GM19463 (cell line): Measurements from ENCODE around the gene PCGF3.

Experiments
- ATAC-seq: cut with Tn5 transposase; IDR thresholded peaks from one replicate; pipeline ENCODE4 v1.9.1; 2021; ENCODE audit warnings: mild to moderate bottlenecking, moderate library complexity; ENCODE audit not compliant: unreplicated experiment

Gene PCGF3, protein sequence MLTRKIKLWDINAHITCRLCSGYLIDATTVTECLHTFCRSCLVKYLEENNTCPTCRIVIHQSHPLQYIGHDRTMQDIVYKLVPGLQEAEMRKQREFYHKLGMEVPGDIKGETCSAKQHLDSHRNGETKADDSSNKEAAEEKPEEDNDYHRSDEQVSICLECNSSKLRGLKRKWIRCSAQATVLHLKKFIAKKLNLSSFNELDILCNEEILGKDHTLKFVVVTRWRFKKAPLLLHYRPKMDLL

DNA sequence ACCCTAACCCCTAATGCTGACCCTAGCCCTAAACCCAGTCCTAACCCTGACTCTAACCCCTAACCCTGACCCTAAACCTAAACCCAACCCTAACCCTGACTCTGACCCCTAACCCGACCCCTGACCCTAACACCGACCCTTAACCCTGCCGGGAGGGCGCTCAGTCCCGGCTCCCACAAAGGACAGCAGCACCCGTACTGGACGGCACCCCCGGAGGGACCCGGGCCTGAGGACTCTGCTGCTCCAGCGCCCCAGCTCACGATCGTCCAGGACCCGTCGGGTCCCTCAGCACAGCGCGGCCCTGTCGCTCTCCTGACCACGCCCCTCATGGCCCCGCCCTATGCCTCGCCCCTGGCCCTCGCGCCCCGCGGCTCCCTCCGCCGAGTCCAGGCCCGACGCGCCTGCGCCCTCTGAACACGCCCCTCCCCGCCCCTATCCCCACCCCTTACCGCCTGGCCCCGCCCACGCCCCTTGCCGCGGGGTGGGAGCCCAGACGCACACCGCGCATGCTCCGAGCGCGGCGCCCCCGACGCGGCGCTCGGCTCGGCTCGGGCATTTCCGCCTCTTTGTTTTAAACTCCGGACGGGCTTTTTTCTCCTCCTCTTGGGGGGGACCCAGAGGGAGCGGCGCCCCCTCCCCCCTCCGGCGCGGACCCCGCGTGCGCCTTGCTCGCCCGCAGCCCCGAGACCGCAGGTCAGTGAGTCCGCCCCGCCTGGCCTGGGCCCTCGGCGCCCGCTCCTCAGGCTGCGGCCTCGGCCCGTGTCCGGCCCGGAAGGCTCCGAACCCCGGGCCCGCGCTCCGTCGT is at the start of gene PCGF3:
PCGF3 (plus strand) TSS at position 555 of the 805 bp plus-strand sequence. CDS start 27,849 bp downstream, outside the sequence.
- ATAC-seq, result peak; percentile 93

DNA sequence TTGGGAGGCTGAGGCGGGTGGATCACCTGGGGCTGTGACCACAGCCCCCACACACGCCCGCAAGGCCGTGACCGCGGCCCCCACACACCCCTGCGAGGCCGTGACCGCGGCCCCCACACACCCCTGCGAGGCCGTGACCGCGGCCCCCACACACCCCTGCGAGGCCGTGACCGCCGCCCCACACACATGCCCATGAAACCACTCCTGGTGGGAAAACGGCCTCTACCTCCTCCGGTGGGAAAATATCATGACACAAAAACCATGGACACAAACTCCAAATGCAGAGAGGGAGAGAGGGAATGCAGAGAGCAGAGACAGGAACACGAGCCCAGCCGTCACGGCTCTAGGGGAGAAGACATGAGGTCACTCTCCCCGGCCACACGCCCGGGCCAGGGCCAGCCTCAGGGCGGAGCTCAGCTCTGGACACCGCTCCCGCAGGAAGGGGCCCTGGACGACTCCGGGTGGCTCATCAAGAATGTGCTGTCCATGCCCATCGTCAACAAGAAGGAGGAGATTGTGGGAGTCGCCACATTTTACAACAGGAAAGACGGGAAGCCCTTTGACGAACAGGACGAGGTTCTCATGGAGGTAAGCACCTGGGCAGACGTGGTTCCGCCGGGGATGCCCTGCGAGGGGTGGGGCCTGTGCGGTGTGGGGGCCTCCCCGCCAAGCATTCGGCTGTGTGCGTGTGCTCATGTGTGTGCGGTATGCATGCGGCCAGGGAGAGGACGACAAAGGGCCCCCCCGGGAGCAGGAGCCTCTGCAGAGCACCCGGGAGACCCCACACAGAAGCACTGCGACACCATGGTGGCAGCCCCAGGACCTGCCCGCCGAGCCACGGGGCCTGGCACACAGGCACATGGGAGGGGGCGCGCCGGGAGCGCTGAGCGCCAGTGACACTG is 48.9 kb upstream of the PCGF3 start:
- ATAC-seq, result no peak

DNA sequence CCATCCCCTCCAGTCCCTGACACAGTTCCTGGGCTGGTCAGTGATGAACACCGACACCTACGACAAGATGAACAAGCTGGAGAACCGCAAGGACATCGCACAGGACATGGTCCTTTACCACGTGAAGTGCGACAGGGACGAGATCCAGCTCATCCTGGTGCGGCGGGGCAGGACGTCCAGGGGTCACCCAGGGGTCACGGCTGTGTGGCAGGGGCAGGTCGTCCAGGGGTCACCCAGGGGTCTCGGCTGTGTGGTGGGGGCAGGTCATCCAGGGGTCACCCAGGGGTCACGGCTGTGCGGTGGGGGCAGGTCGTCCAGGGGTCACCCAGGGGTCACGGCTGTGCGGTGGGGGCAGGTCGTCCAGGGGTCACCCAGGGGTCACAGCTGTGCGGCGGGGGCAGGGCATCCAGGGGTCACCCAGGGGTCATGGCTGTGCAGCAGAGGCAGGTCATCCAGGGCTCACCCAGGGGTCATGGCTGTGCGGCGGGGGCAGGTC is 48.2 kb upstream of the PCGF3 start:
- ATAC-seq, result no peak

DNA sequence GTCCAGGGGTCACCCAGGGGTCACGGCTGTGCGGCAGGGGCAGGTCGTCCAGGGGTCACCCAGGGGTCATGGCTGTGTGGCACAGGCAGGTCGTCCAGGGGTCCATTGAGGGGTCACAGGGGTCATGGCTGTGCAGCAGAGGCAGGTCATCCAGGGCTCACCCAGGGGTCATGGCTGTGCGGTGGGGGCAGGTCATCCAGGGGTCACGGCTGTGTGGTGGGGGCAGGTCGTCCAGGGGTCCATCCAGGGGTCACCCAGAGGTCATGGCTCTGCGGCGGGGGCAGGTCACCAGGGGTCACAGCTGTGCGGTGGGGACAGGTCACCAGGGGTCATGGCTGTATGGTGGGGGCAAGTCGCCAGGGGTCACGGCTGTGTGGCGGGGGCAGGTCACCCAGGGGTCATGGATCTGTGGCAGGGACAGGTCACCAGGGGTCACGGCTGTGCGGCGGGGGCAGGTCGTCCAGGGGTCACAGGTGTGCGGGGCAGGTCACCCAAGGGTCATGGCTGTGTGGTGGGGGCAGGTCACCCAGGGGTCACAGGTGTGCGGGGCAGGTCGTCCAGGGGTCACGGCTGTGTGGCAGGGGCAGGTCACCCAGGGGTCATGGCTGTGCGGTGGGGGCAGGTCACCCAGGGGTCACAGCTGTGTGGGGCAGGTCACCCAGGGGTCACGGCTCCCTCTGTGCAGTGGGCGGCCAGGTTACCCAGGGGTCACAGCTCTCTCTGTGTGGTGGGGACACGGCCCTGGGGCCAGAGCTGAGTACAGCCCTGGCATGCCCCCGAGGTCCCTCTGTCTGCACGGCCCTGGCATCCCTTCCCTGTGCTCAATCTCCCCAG is 47.6 kb upstream of the PCGF3 start:
- no peak for ATAC-seq

DNA sequence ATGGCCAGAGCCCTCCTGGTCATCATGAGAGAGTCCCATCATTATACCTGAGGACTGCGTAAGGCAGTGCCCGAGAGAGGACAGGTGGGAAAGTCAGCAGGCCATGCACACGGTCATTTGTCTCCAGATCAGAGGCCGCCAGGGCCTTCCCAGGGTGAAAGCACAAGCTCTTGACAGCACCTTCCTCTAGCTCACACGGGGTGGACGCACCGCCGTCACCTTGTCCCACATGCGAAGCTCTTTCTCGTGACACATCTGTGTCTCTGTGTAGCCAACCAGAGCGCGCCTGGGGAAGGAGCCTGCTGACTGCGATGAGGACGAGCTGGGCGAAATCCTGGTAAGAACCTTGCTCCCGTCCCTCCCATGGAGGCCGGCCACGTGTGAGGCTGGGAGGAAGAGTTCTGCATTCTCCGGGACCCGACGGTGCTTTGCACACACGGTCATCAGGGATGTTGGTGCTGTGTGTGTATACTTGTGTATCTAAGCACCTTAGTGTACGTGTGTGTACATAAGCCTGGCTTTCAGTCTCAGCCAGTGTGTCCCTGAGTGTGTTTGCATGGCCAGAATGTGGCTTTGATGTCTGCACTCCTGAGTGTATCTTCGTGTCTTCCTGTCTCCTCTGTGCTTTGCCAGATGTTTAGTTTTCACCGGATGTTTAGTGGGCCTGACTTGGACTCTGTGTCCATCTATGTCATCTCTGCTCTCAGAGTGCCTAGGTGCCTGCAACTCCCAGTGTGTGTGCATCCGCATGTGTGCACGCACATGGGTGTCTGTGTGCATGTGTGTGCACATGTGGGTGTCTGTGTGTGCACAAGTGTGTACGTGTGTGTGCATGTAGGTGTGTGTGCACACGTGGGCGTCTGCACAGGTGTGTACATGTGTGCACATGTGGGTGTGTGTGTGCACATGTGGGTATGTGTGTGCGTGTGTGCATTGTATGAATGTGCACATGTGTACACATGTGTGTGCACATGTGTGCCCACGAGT is 46.7 kb upstream of the PCGF3 start:
- no peak for ATAC-seq

DNA sequence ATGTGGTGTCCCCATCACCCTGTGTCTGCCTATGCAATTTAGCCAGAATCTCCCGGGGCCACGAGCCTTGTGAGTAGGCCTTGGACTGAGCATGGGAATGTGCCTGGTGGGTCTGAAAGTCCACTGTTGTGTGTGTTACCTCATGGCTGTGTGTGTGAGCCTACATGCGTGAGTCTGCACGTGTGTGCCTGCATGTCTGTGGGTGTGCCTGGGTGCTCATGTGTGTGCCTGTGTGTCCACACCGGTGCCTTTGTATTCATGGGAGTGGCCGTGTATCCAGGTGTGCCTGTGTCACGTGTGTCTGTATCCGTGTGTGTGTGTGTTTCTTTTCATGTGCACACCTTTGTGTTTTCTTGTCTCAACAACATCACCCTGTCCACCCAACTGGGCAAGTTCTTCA is 45.8 kb upstream of the PCGF3 start:
- ATAC-seq, result no peak

DNA sequence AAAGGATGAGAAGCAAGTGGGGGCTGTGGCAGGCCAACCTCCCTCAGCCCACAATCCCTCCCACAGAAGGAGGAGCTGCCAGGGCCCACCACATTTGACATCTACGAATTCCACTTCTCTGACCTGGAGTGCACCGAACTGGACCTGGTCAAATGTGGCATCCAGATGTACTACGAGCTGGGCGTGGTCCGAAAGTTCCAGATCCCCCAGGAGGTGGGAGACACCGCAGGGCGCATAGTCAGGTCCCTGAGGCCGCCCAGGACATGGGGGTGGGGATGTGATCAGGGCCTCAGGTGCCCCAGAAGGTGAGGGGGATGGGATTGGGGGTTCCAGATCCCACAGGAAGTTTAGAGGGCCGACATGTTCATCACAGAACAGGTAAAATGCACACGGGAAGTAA is 45.2 kb upstream of the PCGF3 start:
- ATAC-seq, result no peak

DNA sequence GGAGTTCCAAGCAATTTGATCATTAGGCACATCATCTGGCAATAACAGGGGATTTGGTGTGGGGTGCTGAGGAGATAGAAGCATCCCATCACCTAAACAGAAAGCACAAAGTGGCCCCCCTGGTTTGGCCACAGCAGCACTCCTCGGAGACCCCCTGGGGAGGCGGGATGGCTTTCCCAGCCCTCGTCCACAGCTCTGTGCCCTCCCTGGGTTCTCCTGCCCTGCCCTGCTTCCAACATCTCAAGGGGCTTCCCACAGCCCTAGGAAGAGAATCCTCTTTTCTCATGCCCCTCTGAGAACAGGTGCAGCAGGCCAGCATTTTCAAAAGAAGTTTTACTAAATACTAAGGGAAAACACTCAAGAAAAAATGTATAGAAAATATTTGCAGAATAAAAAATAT is 44.4 kb upstream of the PCGF3 start:
- ATAC-seq, result no peak

DNA sequence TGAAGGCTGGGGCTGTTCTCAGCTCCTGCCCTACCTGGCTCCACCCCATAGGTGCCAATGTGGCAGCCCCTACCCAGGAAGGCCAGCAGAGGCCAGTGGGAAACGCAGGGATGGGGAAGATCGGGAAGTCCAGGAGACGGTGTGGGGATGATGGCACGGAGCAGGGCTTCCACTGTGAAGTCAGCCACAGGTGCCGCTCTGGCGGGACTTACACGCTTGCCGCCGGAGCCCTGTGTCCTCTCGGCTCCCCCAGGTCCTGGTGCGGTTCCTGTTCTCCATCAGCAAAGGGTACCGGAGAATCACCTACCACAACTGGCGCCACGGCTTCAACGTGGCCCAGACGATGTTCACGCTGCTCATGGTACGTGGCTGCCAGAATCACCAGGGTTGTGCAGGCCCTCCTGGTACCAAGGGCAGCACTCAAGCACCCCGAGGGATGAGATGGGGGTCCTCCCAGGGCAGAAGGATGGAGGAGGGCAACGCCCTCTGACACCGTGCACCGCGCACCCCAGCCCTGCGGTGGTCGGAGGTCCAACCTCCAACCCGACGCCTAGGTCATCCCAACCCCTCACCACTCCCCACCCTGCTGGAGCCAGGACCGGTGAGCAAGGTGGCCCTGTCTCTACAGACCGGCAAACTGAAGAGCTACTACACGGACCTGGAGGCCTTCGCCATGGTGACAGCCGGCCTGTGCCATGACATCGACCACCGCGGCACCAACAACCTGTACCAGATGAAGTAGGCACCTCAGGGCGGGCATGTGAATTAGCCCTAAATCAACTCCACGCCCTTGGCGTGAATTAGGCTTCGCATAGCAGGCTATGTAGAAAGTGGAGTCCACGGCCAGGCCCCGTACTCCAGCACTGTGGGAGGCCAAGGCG is 43.5 kb upstream of the PCGF3 start:
- ATAC-seq, result no peak

DNA sequence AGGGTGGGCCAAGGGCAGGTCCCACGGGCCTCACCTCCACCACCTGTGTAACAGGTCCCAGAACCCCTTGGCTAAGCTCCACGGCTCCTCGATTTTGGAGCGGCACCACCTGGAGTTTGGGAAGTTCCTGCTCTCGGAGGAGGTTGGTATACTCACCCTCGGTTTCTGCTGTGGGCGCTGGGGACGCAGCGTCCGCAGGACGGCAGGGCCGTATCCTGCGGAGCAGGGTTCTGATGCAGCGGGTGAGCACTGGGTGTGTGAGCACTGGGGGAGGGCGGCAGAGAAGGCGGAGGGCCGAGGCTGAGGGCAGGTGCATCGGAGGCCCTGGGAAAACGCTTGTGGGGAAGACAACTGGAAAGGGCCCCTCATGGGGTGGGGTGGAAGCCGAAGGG is 42.6 kb upstream of the PCGF3 start:
- ATAC-seq, result peak; percentile 8

DNA sequence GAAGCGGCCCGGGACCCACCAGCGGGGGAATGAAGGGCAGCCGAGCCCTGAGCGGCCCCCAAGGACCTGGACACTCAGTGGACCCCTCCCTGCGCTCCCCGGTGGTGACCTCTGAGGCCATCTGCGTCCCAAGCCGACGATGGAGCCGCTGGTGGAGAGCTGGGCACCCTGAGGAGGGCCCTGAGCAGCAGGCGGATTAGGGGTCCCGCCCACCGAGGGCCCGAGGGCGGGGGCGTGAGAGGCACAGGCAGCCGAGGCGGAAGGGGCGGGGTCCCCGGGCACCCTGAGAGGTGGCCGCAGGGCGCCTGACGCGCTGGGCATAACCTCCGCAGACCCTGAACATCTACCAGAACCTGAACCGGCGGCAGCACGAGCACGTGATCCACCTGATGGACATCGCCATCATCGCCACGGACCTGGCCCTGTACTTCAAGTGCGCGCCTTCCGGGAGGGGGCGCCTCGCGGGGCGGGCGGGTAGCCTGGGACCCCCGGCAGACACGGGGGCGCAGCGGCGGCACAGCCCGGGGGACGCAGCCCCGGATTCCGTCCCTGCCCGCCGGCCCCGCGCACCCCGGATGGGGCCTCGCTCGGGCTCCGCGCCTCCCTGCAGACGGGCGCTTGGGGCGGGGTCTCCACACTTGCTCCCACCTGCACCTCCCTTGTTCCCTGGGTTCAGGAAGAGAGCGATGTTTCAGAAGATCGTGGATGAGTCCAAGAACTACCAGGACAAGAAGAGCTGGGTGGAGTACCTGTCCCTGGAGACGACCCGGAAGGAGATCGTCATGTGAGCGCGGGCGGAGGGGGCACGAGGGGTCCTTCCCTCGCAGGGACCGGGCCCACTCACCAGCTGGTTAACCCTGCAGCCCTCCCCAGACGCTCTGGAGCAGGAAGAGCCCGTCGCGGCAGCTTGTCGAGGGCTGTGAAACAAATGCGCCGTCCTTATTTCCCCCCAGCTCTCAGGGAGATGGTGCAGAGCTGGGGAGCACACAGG is 41.9 kb upstream of the PCGF3 start:
- ATAC-seq, result peak; percentile 76

DNA sequence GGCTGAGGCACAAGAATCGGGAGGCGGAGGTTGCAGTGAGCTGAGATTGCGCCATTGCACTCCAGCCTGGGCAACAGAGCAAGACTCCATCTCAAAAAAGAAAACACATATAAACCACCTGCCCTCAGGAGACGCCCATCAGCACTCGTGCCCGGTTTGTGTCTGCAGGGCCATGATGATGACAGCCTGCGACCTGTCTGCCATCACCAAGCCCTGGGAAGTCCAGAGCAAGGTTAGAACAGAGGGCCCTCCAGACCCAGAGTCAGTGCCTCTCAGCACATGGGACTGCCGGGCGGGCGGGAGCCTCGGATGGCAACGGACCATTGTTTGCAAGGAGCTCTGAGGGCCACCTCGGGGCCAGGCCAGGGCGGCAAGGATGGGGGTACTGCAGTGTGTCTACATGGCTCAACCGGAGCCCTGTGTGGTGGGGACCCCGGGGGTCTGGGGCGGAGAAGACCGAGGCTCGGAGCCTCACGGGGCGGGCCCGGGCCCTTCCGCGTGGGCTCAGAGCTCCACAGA is 40.9 kb upstream of the PCGF3 start:
- no peak for ATAC-seq

DNA sequence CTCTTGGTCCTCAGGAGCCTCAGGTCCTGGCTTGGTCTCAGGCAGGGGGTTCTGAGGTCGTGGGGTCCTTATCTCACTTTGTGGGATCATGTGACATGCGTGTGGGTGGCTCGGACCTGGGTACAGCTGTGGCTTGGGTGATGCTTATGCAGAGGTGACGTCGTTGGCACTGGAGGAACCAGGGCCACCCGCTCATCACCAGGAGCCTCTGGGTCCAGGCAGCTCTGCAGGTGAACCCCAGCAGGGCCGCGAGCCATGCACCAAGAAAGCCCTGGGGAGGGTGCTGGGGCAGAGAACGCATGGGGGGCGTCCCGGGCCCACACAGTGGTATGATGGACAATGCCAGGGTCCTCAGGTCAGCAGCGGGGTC is 40.3 kb upstream of the PCGF3 start:
- no peak for ATAC-seq

DNA sequence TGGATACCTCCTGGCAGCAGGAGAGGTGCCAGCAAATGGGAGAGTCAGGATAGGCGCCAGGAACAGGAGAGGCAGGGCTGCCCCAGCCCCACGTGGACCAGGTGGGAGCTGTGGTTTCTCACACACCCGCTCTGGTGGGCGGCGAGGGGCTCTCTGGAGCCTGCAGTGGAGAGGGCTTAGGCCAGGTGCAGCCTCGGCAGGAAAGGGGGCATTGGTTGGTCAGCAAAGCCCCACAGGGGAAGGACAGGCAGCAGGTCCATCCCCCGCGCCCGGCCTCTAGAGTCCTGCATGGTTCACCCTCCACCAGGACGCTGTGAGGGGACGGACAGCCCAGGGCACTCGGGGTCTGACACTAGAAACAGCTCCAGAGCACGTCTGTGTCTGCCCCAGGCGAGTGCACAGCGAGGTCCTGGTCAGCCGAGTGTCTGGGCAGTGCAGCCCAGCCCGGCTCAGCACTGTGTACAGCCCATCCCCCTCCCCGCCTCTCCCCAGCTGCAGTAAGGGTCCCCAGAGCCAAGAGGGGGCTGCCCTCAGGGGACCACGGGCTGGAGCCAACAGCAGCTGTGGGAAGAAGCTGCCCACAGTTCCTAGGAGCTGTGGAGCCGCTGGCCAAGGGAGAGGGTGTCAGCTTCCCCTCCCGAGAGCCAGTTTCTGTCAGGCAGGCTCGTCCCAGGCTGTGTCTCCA is 39.7 kb upstream of the PCGF3 start:
- no peak for ATAC-seq

DNA sequence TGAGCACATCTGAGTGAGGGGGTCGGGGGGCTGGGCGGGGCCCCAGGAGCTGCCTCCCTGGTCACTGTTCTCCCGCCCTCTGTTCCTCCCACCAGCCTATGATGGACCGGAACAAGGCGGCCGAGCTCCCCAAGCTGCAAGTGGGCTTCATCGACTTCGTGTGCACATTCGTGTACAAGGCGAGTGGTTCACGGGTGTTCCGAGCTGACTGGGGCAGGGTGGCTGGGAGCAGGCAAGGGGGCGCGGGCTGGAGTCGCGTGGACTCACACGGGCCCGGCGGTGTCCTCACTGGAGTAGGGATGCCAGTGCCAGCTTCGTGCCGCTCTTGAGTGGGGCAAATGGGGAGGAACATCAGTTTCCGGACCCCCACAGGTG is 39.2 kb upstream of the PCGF3 start:
- no peak for ATAC-seq

DNA sequence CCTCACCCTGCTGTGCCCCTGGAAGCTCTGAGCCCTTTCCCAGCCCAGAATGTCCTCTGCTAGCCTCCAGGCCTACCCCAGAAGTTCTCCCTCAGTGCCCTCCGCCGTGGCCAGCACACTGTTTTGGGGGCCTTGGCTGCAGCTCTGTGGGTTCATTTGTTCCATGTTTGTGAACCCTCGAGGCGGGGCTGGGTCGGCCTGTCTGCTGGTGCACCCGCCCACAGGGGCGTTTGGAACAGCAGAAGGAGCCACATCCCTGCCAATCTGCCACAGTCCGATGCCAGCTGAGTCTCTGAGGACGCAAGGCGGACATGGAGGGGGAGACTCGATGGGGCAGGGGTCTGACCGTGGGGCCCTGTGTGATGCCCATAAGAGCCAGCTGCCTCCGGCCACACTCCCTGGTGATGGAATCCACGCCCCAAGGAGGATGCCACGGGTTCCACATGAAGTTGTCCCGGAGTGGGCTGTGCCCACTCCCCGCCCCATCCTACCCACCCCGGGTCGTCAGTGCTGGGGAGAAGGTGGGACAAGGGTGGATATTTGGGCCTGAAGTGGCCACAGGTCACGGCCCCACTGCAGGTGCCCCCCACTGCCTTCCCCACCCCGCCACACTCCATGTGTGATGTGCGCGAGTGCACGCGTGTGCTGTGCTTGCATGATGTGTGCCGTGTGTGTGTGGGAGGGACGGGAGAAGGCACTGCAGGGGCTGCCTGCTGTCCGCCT is 38.6 kb upstream of the PCGF3 start:
- ATAC-seq, result no peak
